ENCODE measurements around the gene CCL26. TPM values are rescaled to one million over a fixed set of nuclear protein-coding genes. Genes with fewer than 3 reads are reported as not detected.

The CCL26 gene
- total RNA-seq, 1 donor from 2014 or later: 0.59 TPM

- no peak for TF ChIP-seq CTCF (IDR thresholded peaks at IDR 0.05; ENCODE audit: unreplicated experiment)
- Mint-ChIP-seq H3K4me1 (ENCODE audit: unreplicated experiment) (no peaks in the 10 kb centered on the region), H3K27ac (ENCODE audit: unreplicated experiment) (no peak overlapping the region), H3K4me3 (ENCODE audit: unreplicated experiment) (no peak overlapping the region), H3K36me3 (ENCODE audit: low read depth, unreplicated experiment) (no peaks in the 10 kb centered on the region), H3K27me3 (ENCODE audit: unreplicated experiment) (no peaks in the 10 kb centered on the region), H3K9me3 (ENCODE audit: unreplicated experiment) (no peaks in the 10 kb centered on the region)
- no peak for DNase-seq (ENCODE audit: low spot score)
Measured at GRCh38 chr7:75811894-75812678, 40.1 kb upstream of the CCL26 start.

- Mint-ChIP-seq H3K4me1 (ENCODE audit: unreplicated experiment) (no peaks in the 10 kb centered on the region), H3K27ac (ENCODE audit: unreplicated experiment) (no peak overlapping the region)
Measured at GRCh38 chr7:75809396-75809795, 37.4 kb upstream of the CCL26 start.

GRCh38 chr7:75808106-75808505 lies 36.1 kb upstream of the CCL26 start:
- TF ChIP-seq CTCF (IDR thresholded peaks at IDR 0.05; ENCODE audit: unreplicated experiment): no peak
- Mint-ChIP-seq H3K27me3 (ENCODE audit: unreplicated experiment) (peaks cover 2% of the 10 kb centered on the region), H3K4me3 (ENCODE audit: unreplicated experiment) (no peak overlapping the region), H3K27ac (ENCODE audit: unreplicated experiment) (no peak overlapping the region), H3K4me1 (ENCODE audit: unreplicated experiment) (no peaks in the 10 kb centered on the region), H3K9me3 (ENCODE audit: unreplicated experiment) (no peaks in the 10 kb centered on the region), H3K36me3 (ENCODE audit: low read depth, unreplicated experiment) (no peaks in the 10 kb centered on the region)
- no peak for DNase-seq (ENCODE audit: low spot score)

More at GRCh38 chr7:75809396-75809795, 37.4 kb upstream of the CCL26 start:
- DNase-seq (ENCODE audit: low spot score): no peak
- no peaks in the 10 kb centered on the region for H3K27me3 Mint-ChIP-seq (ENCODE audit: unreplicated experiment)
- TF ChIP-seq CTCF (IDR thresholded peaks at IDR 0.05; ENCODE audit: unreplicated experiment): no peak
- no peaks in the 10 kb centered on the region for H3K36me3 Mint-ChIP-seq (ENCODE audit: low read depth, unreplicated experiment)
- H3K4me3 Mint-ChIP-seq (ENCODE audit: unreplicated experiment): no peak overlapping the region
- no peaks in the 10 kb centered on the region for H3K9me3 Mint-ChIP-seq (ENCODE audit: unreplicated experiment)

- H3K4me1 Mint-ChIP-seq (ENCODE audit: unreplicated experiment): no peaks in the 10 kb centered on the region
- no peak for DNase-seq (ENCODE audit: low spot score)
- no peaks in the 10 kb centered on the region for H3K36me3 Mint-ChIP-seq (ENCODE audit: low read depth, unreplicated experiment)
- no peak overlapping the region for H3K27ac Mint-ChIP-seq (ENCODE audit: unreplicated experiment)
- H3K27me3 Mint-ChIP-seq (ENCODE audit: unreplicated experiment): peaks cover 2% of the 10 kb centered on the region
- H3K9me3 Mint-ChIP-seq (ENCODE audit: unreplicated experiment): no peaks in the 10 kb centered on the region
- H3K4me3 Mint-ChIP-seq (ENCODE audit: unreplicated experiment): no peak overlapping the region
- no peak for TF ChIP-seq CTCF (IDR thresholded peaks at IDR 0.05; ENCODE audit: unreplicated experiment)
Measured at GRCh38 chr7:75807452-75807851, 35.4 kb upstream of the CCL26 start.

- DNase-seq (ENCODE audit: low spot score): no peak
- H3K36me3 Mint-ChIP-seq (ENCODE audit: low read depth, unreplicated experiment): no peaks in the 10 kb centered on the region
- no peak overlapping the region for H3K27ac Mint-ChIP-seq (ENCODE audit: unreplicated experiment)
- H3K4me3 Mint-ChIP-seq (ENCODE audit: unreplicated experiment): no peak overlapping the region
- no peaks in the 10 kb centered on the region for H3K4me1 Mint-ChIP-seq (ENCODE audit: unreplicated experiment)
- no peak for TF ChIP-seq CTCF (IDR thresholded peaks at IDR 0.05; ENCODE audit: unreplicated experiment)
- H3K9me3 Mint-ChIP-seq (ENCODE audit: unreplicated experiment): no peaks in the 10 kb centered on the region
- peaks cover 2% of the 10 kb centered on the region for H3K27me3 Mint-ChIP-seq (ENCODE audit: unreplicated experiment)
Measured at GRCh38 chr7:75806560-75807307, 34.7 kb upstream of the CCL26 start.

Measured in endothelial cell (in vitro differentiated cells).